Measurements from ENCODE around the gene GMFB. TPM values are rescaled to one million over a fixed set of nuclear protein-coding genes. Genes with fewer than 3 reads are reported as not detected.

GMFB gene
- total and polyA plus RNA-seq, 2 donors (not counting 3 experiments of a cell fraction or from before 2014, with no cell fraction given) = 10.1 to 52.0 TPM

DNA sequence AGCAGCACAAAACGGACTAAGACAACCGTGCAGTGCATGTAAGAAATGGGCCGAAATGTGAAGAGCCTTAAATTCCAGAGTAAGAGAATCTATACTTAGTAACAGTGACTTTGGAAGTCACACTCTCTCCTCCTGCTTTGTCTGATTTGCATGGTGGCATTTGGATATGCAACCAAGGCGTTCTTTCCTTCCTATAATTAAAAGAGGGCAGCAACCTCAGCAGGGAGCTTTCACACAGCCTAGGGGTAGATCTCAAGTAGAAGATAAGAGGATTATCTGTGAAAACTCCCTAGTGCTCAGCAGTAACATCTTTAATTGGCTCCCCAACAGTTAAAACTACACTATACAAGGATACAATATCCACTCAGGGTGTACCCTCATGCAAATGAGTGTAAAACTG, 16.5 kb downstream of the GMFB start:
- Histone ChIP-seq H3K27ac (ENCODE audit: insufficient read depth, low read depth, low read length) (no peak overlapping the region), H2AFZ (ENCODE audit: low read depth, low read length) (no peak overlapping the region), H3K9me1 (replicated peaks; ENCODE audit: control insufficient read depth, extremely low read depth, insufficient read depth, low read length) (no peaks in the 10 kb centered on the region), H3K4me3 (replicated peaks in 1 of 3; ENCODE audit: insufficient read depth in 1 of 3, low read depth in 1 of 3, low read length in 3 of 3) (no peak overlapping the region), H4K20me1 (replicated peaks; ENCODE audit: control insufficient read depth, extremely low read depth, insufficient read depth, low read length) (no peaks in the 10 kb centered on the region), H3K4me2 (ENCODE audit: insufficient read depth, low read length) (no peak overlapping the region), H3K9me3 (replicated peaks; ENCODE audit: control insufficient read depth, insufficient read depth, low read length) (no peaks in the 10 kb centered on the region), H3K4me1 (ENCODE audit: control insufficient read depth, extremely low read depth, insufficient read depth, low read length) (no peaks in the 10 kb centered on the region), H3K36me3 (ENCODE audit: control insufficient read depth in 2 of 2, extremely low read depth in 1 of 2, insufficient read depth in 2 of 2, low read length in 2 of 2) (peaks cover 0 to 2% of the 10 kb centered on the region in 2 experiments), H3K27me3 (ENCODE audit: control insufficient read depth in 2 of 2, insufficient read depth in 2 of 2, low read length in 2 of 2) (peaks cover 0 to 3% of the 10 kb centered on the region in 2 experiments), H3K79me2 (ENCODE audit: control insufficient read depth, insufficient read depth, low read length) (no peaks in the 10 kb centered on the region), H3K9ac (replicated peaks; ENCODE audit: extremely low read depth, insufficient read depth, low read length) (no peak overlapping the region)
- DNase-seq (ENCODE audit: low read depth, low spot score) = no peak
- intact Hi-C loops (cut with micrococcal nuclease) (no loop called here), dilution Hi-C loops (cut with MboI; ENCODE audit: extremely low pct_ligation_motif_present, low sequenced_read_pairs) (no loop called here)
- POLR2A ChIA-PET = no interaction called here
- CTCF ChIA-PET = no interaction called here
- TF ChIP-seq POLR2AphosphoS5 (IDR thresholded peaks at IDR 0.05; ENCODE audit: insufficient read depth, low read depth, low read length) (no peak), FOS (IDR thresholded peaks at IDR 0.05; ENCODE audit: borderline replicate concordance, insufficient read depth, low read length) (no peak), JUN (IDR thresholded peaks at IDR 0.05; ENCODE audit: borderline replicate concordance, insufficient read depth, insufficient read length, low read depth) (no peak), MYC (IDR thresholded peaks at IDR 0.05; ENCODE audit: low read depth, low read length) (no peak)
- TF ChIP-seq, protein P1, sequence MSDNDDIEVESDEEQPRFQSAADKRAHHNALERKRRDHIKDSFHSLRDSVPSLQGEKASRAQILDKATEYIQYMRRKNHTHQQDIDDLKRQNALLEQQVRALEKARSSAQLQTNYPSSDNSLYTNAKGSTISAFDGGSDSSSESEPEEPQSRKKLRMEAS (IDR thresholded peaks at IDR 0.05; ENCODE audit: insufficient read depth, insufficient read length) = no peak
- TF ChIP-seq, protein P2, sequence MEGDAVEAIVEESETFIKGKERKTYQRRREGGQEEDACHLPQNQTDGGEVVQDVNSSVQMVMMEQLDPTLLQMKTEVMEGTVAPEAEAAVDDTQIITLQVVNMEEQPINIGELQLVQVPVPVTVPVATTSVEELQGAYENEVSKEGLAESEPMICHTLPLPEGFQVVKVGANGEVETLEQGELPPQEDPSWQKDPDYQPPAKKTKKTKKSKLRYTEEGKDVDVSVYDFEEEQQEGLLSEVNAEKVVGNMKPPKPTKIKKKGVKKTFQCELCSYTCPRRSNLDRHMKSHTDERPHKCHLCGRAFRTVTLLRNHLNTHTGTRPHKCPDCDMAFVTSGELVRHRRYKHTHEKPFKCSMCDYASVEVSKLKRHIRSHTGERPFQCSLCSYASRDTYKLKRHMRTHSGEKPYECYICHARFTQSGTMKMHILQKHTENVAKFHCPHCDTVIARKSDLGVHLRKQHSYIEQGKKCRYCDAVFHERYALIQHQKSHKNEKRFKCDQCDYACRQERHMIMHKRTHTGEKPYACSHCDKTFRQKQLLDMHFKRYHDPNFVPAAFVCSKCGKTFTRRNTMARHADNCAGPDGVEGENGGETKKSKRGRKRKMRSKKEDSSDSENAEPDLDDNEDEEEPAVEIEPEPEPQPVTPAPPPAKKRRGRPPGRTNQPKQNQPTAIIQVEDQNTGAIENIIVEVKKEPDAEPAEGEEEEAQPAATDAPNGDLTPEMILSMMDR (IDR thresholded peaks at IDR 0.05; ENCODE audit: extremely low read depth in 1 of 2, insufficient read depth in 1 of 2, low read depth in 1 of 2, low read length in 2 of 2) = no peak
- BruUV-seq (replicated peaks) = no TSS peak
- no peak for FAIRE-seq
